ENCODE results near the gene POMP.
"Not testable (repeated sequence)": the region's sequence is repeated elsewhere in the genome, so short reads cannot be mapped to it uniquely, and the experiment has no call there.

Gene POMP

GRCh38 chr13:28638756-28639155, 20.2 kb upstream of the POMP start:
- FAIRE-seq = no peak

GRCh38 chr13:28640861-28641599, 17.9 kb upstream of the POMP start:
- no peak for FAIRE-seq

GRCh38 chr13:28641600-28641926, 17.4 kb upstream of the POMP start:
- no peak for FAIRE-seq

GRCh38 chr13:28650284-28650683, 8.6 kb upstream of the POMP start:
- FAIRE-seq = no peak

- no peak for FAIRE-seq
These were observed 7.0 kb upstream of the POMP start for GRCh38 chr13:28651810-28652401.

GRCh38 chr13:28653111-28653510, 5.8 kb upstream of the POMP start:
- no peak for FAIRE-seq

GRCh38 chr13:28654276-28654675, 4.7 kb upstream of the POMP start:
- no peak for FAIRE-seq

- no peak for FAIRE-seq
These were observed 3.4 kb upstream of the POMP start for GRCh38 chr13:28655561-28655960.

- FAIRE-seq = no peak
These were observed 969 bp upstream of the POMP start for GRCh38 chr13:28657784-28658538.

GRCh38 chr13:28658539-28658795, 463 bp upstream of the POMP start:
- no peak for FAIRE-seq

- FAIRE-seq = no peak
These were observed 666 bp downstream of the POMP start for GRCh38 chr13:28659621-28659970.

GRCh38 chr13:28666897-28667488, 8.1 kb downstream of the POMP start:
- FAIRE-seq = no peak

- no peak for FAIRE-seq
These were observed 12.3 kb downstream of the POMP start for GRCh38 chr13:28671126-28671792.

GRCh38 chr13:28678809-28679208, 19.9 kb downstream of the POMP start:
- FAIRE-seq = no peak

- no peak for FAIRE-seq
These were observed 20.7 kb downstream of the POMP start for GRCh38 chr13:28679628-28680027.

GRCh38 chr13:28680541-28680940, 21.6 kb downstream of the POMP start:
- no peak for FAIRE-seq

GRCh38 chr13:28683169-28683568, 24.2 kb downstream of the POMP start:
- not testable (repeated sequence) for FAIRE-seq

- FAIRE-seq = no peak
These were observed 25.3 kb downstream of the POMP start for GRCh38 chr13:28684257-28684656.

GRCh38 chr13:28685114-28685513, 26.2 kb downstream of the POMP start:
- no peak for FAIRE-seq

- no peak for FAIRE-seq
These were observed 27.0 kb downstream of the POMP start for GRCh38 chr13:28685892-28686291.

- not testable (repeated sequence) for FAIRE-seq
These were observed 34.9 kb downstream of the POMP start for GRCh38 chr13:28693605-28694491.

- no peak for FAIRE-seq
These were observed 38.5 kb downstream of the POMP start for GRCh38 chr13:28697441-28697840.
